Stimulated activated naive CD4-positive, alpha-beta T cell treated with Interleukin-2 at 50 U/mL for 16 hours (primary cell): ENCODE measurements around the gene CDX2.
"Not testable (repeated sequence)": the region's sequence is repeated elsewhere in the genome, so short reads cannot be mapped to it uniquely, and the experiment has no call there.

Source experiments
- DNase-seq: peaks from one replicate; lab custom pipeline; 2025; lab: John Stamatoyannopoulos, UW

Gene CDX2

DNA sequence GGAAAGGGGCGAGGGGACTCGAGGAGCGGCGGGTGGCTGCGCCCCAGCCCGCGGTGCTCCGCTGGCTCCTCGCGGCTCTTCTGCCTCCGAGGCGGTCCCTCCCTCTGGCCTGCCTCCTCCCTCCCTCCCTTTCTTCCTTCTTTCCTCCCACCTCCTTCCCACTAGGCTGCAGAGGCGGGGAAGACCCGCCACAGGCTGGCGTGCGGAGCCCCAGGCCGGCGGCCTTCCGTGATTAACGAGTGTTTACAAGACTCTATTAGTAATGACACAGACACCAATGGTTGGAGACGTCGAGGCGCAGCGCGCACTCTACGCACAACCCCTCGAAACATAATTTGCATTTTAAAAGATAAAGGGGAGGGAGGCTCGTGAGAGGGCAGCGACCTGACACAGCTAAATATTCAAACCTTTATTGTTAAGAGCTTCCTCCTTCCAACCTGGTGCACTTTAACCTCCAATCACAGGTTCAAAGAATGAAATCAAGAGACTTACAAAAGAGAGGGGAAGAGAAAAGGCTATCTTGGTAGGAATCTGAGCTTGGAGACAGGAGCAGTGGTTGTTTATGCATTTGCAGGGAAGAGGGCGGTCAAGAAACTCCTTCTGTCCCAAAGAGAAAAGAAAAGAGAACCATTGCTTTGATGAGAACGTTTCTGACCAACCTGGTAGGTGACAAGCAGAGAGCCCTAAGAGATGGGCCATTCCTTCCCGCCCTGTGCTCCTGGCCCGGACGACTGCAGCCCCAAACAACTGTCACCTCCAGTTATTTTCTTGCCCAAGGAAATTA, at the start of gene CDX2:
TSS of gene CDX2 (minus strand) at position 234 of the 784 bp plus-strand sequence. CDS start 309 bp downstream, outside the sequence.
- no peak for DNase-seq

DNA sequence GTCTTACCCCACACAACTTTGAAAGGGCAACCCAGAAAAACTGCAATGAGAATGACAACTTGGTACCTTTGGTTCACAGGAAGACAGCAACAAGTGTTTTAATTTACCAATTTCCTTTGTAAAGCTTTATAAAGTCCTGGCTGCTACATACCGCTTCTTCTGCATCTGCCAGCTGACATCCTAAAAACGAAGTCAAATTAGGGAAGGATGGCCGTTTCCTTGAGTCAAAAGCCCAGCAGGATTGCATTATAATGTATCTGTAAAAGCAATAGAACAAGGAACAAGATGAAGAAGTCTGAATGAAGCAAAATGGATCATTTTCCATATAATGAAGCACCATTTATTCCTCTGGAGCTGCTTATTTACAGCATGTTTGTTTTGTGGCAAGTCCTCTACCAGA, 45.2 kb upstream of the CDX2 start:
- DNase-seq, result no peak

GRCh38 chr13:28013482-28013881, 44.4 kb upstream of the CDX2 start:
- no peak for DNase-seq

GRCh38 chr13:28012896-28013295, 43.8 kb upstream of the CDX2 start:
- no peak for DNase-seq

GRCh38 chr13:28012383-28012782, 43.3 kb upstream of the CDX2 start:
- no peak for DNase-seq

DNA sequence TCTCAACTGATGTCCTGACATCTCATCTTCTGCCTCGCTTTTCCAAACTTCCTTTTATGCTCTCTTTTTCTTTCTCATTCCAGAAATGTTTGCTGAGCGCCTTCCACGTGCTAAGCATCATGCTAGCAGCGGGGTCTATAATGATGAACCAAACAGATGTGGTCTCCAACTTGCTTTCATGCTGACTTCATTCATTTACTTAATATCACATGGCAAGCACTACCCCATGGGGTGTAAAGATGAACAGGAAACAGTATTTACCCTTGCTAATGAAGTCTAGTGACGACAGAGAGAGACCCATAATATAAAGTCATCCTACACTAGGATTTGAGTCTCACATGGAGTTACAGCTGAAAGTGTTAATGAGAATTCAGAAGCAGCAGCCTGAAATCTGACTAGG, 40.9 kb upstream of the CDX2 start:
- no peak for DNase-seq

DNA sequence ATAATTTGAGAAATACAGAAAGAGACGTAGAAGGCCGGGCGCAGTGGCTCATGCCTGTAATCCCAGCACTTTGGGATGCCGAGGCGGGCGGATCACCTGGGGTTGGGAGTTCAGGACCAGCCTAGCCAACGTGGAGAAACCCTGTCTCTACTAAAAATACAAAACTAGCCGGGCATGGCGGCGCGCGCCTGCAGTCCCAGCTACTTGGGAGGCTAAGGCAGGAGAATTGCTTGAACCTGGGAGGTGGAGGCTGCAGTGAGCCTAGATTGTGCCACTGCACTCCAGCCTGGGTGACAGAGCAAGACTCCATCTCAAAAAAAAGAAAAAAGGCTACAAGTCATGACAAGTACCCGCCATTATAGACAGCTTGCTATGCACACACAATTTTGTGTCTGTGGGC, 35.9 kb upstream of the CDX2 start:
- DNase-seq, result not testable (repeated sequence)

- DNase-seq, result no peak
These were observed 34.0 kb upstream of the CDX2 start for GRCh38 chr13:28002886-28003698.

DNA sequence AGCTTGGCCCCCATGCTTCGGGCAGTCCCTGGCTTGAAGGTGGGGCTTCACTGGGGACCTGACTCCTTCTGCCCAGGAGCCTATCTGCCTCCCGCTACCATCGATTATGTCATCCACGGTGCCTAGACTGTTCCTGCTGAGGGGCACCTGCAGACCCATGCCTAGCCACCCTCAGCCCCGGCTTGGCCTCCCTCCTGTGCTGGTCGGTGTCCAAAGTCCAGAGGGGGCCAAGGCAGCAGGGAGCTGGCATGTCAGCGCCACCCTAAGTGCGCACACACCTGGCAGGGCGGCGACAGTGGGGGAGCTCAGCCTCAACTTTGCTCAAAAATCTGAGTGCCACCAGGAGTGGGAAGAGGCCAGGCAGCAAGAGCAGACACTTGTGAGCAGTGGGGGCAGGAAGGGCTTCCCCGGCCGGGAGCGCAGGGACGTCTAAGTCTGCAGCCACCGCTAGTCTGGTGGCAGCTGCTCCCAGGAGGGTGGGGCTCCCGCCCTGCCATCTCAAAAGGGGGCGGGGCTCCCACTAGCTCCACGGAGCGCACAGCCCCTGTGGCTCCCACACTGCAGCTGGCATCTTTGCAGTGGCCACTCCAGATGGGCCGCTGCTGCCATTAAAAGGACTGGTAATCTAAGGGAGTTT, 32.8 kb upstream of the CDX2 start:
- no peak for DNase-seq

- DNase-seq, result no peak
These were observed 31.9 kb upstream of the CDX2 start for GRCh38 chr13:28001049-28001448.

DNA sequence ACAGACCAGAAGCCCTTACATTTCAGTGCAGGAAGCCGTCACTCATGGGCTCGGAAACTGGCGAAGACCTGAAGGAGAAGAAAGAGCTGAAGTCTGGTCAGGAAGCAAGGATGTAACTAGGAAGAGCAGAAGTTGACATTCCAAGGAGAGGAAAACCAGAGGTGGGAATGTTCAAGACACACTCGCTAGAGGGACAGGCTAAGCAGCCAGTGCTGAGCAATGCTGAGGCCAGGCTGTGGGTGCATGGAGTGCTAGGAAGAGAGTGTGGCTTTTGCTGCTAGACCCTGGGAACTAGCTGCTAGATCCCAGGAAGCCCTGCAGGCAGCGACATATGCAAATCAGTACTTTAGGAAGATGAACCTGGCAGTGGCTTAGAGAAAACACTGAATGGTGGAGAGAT, 31.5 kb upstream of the CDX2 start:
- no peak for DNase-seq

DNA sequence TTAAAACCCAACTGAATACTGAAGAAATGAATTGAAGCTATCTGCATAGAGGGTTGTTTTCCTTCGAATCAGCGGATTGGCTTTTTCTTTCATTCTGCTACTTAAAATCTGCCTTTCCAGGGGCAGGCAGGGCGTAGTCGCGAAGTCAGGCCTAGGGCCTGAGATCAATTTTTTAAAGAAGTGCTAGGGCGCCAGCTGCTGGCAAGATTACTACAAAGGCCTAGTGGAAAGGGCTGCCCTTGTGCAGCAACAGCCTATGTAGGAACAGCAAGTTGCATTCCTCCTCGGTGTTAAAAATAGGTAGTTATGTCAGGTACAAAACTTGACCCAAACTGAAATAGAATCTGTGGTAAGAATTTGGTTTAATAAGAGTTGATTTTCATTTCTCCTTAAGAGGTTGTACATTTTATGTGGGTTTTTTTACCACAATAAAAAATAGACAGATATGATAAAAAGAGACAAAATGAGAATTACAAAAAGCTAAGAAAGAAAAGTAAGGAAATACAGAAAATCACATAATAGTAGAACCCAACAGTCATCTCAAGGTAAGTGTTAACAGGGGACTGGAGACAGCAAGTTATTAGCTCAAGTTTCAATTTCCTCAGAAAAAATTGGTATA, 28.9 kb upstream of the CDX2 start:
- no peak for DNase-seq

GRCh38 chr13:27991881-27992280, 22.8 kb upstream of the CDX2 start:
- DNase-seq, result no peak

GRCh38 chr13:27988520-27988919, 19.4 kb upstream of the CDX2 start, which contains the start of gene URAD:
TSS of gene URAD (minus strand) at chr13:27988693. CDS start at chr13:27988637, 56 bp downstream.
- DNase-seq, result no peak

GRCh38 chr13:27985600-27985999, 16.5 kb upstream of the CDX2 start:
- DNase-seq, result no peak

DNA sequence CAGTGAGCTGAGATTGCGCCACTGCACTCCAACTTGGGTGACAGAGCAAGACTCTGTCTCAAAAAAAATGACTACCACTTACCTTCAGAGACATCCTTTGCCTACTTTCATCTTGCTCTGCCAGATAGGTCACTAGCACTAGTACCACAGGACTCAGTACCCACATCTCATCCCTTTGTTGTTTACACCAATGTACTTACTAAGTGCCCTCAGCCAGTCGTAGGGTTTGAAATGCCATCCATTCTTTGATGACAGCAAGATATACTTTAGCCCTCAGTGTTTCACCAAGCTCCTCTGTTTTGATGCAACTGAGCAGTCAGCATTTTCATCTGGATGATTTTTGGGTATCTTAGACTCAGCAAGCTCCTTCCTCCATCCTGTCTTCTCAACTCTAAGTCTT, 13.2 kb upstream of the CDX2 start:
- no peak for DNase-seq

- no peak for DNase-seq
These were observed 12.0 kb upstream of the CDX2 start for GRCh38 chr13:27981006-27981708.

DNA sequence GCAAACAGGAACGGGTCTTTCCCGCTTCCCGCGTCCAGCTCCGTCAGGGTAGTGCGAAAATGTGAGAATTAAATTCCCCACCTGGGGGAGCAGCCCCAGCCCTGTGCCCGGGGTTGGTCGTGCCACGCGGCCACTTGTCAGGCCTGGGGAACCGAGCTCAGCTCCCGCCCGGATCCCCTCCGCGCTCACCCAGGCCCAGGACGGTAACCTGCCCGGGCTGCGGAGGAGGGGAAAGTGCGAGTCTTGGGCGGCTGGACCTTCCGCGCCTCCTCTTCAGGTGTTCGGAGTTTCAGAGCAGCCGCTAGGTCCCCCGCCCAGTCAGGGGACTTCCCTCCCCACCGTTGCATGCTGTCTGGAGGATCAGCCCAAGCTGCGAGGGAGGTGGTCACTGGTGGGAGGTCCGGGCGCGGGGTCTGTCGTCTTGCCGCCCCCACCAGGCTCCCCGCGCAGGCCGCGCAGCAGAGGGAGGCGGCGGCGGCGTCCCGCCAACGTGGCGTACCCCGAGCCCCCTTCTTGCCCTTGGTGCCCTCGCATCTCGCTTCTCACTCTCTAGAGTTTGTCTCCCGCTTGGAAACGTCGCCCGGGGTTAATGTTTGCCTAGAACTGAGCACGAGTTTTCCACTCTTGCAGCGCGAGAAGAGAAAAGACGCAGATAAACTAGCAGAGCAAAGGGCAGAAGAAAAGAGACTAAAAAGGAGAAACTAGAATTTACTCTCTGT, 11.3 kb upstream of the CDX2 start:
- DNase-seq, result no peak

DNA sequence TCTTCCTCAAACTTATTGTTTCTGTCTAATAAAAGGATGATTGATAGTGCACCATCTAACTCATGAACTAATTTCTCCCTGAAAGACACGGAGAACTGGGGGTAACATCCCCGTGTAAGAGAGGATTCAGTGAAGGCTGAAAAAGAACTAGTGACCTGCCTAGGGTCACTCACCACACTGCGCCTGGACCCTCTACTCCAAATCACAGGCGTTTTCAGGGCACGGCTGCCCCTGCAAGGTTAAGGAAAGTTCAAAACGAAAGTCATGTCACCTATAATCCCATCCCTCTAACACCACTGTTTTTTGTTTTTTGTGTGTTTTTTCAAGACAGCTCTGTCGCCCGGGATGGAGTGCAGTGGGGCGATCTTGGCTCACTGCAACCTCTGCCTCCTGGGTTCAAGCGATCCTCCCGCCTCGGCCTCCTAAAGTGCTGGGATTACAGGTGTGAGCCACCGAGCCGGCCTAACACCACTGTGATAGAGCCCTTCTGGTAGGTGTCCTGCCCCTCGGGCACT, 10.7 kb upstream of the CDX2 start:
- no peak for DNase-seq

DNA sequence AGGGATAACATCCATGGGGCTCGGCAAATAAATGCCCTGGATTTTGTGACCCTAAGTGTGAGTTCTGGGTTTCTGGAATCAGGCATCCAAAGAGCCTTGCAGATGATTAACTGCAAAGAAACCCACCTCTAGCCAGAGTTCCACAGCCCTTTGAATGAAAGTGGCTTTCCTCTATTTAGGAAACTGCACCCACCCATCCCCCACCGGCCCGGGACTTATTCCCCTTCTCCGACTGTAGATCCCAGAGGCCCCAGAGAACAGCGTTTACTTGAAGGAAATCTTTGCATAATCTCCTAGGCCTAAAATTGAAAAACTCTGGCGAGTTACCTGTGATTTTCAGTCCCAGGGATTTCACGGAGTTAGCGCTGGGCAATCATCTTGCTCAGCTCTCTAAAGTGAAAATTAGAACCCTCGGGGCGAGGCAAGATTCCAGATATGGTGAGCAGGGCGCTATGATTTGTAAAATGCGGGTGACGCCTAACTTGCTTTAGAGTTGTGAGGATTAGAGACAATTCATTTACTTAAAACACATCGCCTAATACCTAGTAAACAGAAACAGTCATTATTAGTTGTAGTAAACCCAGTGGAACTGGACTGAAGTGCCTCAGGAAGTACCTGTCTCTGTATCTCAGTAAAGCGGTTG, 10.0 kb upstream of the CDX2 start:
- no peak for DNase-seq
